ENCODE data around the gene SLC16A10.
"Not testable (repeated sequence)": the region's sequence is repeated elsewhere in the genome, so short reads cannot be mapped to it uniquely, and the experiment has no call there.

SLC16A10 gene

GRCh38 chr6:111076024-111076695 is 11.1 kb upstream of the SLC16A10 start:
- no peak for DNase-seq

GRCh38 chr6:111080698-111081097 is 6.6 kb upstream of the SLC16A10 start:
- DNase-seq = no peak

GRCh38 chr6:111086685-111087084 is 618 bp upstream of the SLC16A10 start:
- no peak for DNase-seq

- peak; percentile 78 for DNase-seq
These were observed 766 bp downstream of the SLC16A10 start for GRCh38 chr6:111087871-111088667.

DNA sequence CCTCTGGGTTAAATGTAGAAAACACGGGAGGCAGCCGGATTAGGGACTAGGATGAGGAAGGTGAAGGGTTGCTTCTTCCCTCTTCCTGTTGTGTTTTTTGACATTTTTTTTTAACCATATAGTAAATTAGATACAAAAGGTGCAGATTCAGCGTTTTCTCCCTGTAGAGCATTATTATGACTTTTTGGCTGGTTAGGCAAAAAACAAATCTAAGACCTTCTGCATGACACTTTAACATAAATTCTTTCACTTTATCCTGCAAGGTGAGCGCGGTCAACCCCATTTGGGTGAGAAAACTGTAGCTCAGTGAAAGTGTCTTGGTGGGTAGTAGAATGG is 1.3 kb downstream of the SLC16A10 start:
- DNase-seq = no peak

DNA sequence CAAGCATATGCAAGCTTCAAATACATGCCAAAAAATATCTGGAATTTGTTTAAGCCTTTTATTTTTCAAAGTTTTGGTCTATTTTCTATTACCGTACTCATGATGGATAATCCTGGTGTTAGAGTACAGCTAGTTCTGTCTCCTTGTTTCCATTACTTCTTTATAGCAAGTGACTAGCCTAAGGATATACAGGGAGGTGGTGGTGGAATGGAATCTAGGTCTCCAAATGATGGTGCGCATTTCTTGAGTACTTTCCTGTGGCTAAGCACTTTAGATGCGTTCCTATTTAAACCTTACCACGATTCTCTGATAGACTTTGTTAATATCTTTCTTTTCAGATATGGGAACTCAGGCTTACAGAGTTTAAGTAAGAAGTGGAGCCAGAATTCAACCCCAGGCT is 3.5 kb downstream of the SLC16A10 start:
- no peak for DNase-seq

DNA sequence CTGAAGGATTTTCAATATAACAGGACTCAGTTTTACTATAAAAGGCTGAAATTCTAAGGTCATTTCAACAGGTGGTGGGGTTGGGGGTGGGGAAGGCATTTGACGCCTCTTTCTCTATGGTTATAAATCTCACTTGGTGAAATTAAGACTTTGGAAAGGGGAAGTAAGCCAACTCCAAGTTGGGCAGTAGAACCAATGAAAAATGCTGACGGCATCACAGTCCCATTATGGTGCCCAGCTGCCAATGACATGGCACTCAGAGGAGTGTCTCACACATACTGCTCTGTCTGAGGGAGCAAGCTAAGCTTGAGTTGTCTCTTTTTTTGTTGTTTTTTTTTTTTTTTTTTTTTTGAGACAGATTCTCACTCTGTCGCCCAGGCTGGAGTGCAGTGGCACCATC is 4.7 kb downstream of the SLC16A10 start:
- DNase-seq = no peak

DNA sequence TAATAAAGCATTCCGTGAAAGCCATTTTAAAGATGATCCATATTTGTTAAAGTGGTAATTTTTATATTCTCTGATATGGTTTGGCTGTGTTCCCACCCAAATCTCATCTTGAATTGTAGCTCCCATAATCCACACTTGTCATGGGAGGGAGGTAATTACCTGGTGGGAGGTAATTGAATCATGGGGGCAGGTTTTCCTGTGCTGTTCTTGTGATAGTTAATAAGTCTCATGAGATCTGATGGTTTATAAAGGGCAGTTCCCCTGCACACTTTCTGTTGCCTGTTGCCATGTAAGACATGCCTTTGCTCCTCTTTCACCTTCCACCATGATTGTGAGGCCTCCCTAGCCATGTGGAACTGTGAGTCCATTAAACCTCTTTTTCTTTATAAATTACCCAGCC is 8.2 kb downstream of the SLC16A10 start:
- not testable (repeated sequence) for DNase-seq

DNA sequence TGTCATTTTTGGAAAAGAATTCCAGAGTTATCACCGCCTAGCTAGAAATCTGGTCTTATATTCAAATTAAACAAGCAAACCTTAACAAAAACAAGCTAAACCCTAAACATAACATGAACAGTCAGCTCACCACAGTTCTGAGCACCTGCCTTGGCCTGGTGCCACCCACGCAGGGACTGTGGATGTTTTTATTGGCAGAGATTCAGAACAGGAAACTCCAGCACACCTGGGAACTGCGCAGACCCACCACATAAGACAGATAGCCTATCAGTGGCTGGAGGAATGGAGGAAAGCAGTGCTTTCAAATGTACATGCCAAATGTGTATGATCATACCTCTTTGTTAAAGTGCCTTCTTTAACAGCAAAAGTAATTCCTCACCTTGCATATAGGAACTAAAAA is 8.9 kb downstream of the SLC16A10 start:
- no peak for DNase-seq

DNA sequence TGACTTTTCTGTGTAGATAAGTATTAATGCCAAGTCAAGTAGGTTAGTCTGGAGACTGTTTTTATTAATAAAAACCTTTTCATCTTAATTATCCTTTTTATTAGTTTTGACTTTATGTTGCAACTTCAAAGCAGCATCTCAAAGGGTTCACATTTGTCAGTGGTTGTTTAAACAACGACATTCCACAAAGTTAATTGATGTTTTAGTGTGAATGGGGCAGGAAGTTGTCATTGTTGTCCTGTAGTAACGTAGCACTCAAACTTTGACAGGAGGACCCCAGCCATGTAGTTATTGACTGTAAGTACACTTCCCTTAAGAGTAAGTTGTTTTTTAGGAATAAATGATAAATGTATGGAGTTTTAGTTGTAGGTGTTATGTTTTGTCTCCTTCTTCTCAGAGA is 11.3 kb downstream of the SLC16A10 start:
- DNase-seq = no peak

- DNase-seq = no peak
These were observed 14.7 kb downstream of the SLC16A10 start for GRCh38 chr6:111101987-111102386.

- no peak for DNase-seq
These were observed 18.3 kb downstream of the SLC16A10 start for GRCh38 chr6:111105578-111105977.

GRCh38 chr6:111107589-111107988 is 20.3 kb downstream of the SLC16A10 start:
- no peak for DNase-seq

- no peak for DNase-seq
These were observed 22.7 kb downstream of the SLC16A10 start for GRCh38 chr6:111110036-111110435.

DNA sequence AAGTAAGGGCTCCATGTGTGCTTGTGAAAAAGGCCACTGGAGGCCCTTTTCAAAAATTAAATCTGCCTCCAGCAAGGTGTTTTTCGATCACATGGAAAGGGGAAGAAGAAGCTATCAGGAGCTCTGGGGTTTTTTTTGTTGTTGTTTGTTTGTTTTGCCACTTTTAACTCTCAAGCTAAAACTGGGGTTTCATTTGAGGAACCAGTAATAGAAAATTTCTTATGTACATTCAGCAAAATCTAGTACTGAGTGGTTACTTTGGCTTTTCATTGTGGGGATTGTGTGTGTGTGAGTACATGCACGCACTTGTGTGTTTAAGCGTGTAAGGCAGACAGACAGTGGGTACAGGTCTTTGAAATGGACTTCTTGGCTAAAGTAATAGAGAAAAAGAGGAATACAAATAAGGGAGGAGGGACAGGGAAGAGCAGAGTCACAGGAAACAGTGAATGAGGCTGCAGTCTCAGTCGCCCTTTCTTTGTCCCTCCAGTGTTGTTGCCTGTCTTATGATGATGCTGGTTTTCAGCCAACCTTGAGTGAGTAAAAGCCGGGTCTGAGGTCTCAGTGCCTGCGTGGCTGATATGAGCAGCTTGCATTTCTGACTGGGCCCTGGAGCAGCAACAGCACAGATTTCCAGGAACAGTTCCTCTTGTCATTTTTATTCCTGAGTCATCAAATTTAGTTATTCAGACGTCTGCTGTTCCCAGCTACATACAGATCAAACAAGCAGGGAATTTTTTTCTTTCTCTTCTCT is 26.2 kb downstream of the SLC16A10 start:
- DNase-seq = peak; percentile 11

- no peak for DNase-seq
These were observed 26.8 kb downstream of the SLC16A10 start for GRCh38 chr6:111114087-111114443.

DNA sequence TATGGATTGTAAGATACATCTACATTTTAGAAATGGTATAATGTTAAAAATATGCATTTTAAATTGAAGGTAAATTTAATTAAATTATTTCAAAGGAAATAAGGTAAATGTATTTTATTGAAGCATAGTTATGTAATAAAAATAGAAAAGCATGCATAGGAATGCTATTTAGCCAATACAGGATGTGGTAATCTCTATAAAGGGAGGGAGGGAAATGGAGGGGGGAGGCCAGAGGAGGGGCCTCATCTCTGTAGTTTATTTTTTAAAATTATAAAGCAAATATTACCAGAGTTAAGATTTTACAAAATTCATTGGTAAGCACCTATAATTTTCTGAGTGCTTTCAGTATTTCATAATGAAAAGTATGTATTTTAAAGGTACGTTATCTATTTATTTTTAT is 27.2 kb downstream of the SLC16A10 start:
- DNase-seq = no peak

GRCh38 chr6:111118826-111119225 is 31.5 kb downstream of the SLC16A10 start:
- no peak for DNase-seq

- DNase-seq = no peak
These were observed 32.4 kb downstream of the SLC16A10 start for GRCh38 chr6:111119571-111120329.

GRCh38 chr6:111121789-111122350 is 34.6 kb downstream of the SLC16A10 start:
- no peak for DNase-seq

GRCh38 chr6:111122458-111123286 is 35.4 kb downstream of the SLC16A10 start:
- no peak for DNase-seq

Data from right kidney (tissue), 1 donor.